HepG2 (cell line): ENCODE measurements around the gene MASP1. TPM values are rescaled to one million over a fixed set of nuclear protein-coding genes. Genes with fewer than 3 reads are reported as not detected.

ENCODE experiments used
- ATAC-seq: fragments of 200-7000 bp; cut with Tn5 transposase; 3 replicates; pipeline ENCODE4 v1.9.1; 2020; ENCODE audit warnings: mild to moderate bottlenecking, moderate library complexity
- BruUV-seq: library from RNA; stranded (reverse); fragments of 400-500 nt; replicated peaks from 2 replicates; lab custom pipeline; 2021; lab: Mats Ljungman, UMichigan
- CTCF ChIA-PET: fragments of 300-600 bp; formaldehyde crosslinking; extraction: SDS; loops from one replicate; lab custom pipeline; 2021; ENCODE audit warnings: low total read pairs, inconsistent platforms, low intra/inter-chr PET ratio; lab: Yijun Ruan, JAX
- POLR2A ChIA-PET: fragments of 350-600 bp; sonication (Branson Sonifier 250); formaldehyde crosslinking; loops from one replicate; lab custom pipeline; 2020; ENCODE audit warnings: antibody characterized with exemption, inconsistent platforms; lab: Yijun Ruan, JAX
- DNase-seq: peaks from one replicate; pipeline ENCODE4 v3.0.0-alpha.2; 2015; ENCODE audit warnings: low spot score
- FAIRE-seq: peaks from 3 replicates; lab custom pipeline; 2011; peaks lifted over from hg19 to GRCh38; lab: Jason Lieb, UNC
- H2AFZ ChIP-seq: one replicate; pipeline ENCODE4 v1.6.1; 2011; ENCODE audit warnings: low read length, inconsistent platforms
- H3K27ac ChIP-seq: fragments of 300-600 bp; 3 replicates; pipeline ENCODE4 v1.8.0; 2011; ENCODE audit warnings: mixed run types, mild to moderate bottlenecking, mixed read lengths, low read length, inconsistent platforms; ENCODE audit not compliant: insufficient read depth; ENCODE audit errors: extremely low read length
- H3K27me3 ChIP-seq, 2 experiments: fragments of 200-600 bp in 1 of 2; 2 replicates in 1 of 2; 3 replicates in 1 of 2; pipeline versions ENCODE4 v1.6.0 to v1.8.0; 2011; ENCODE audit warnings: low read length in 2 of 2, mild to moderate bottlenecking in 2 of 2, moderate library complexity in 2 of 2, inconsistent platforms in 1 of 2; ENCODE audit not compliant: insufficient read depth in 2 of 2, control insufficient read depth in 1 of 2
- H3K36me3 ChIP-seq, 2 experiments: fragments of 200-600 bp in 1 of 2; replicated peaks in 1 of 2; 2 replicates in 1 of 2; 3 replicates in 1 of 2; pipeline versions ENCODE4 v1.5.1 to v1.8.0; 2011; ENCODE audit warnings: low read length in 2 of 2, inconsistent platforms in 1 of 2; ENCODE audit not compliant: insufficient read depth in 2 of 2, control insufficient read depth in 1 of 2
- H3K4me1 ChIP-seq: 2 replicates; pipeline ENCODE4 v1.5.1; 2012; ENCODE audit warnings: low read length, inconsistent platforms; ENCODE audit not compliant: insufficient read depth
- H3K4me2 ChIP-seq: 2 replicates; pipeline ENCODE4 v1.6.0; 2011; ENCODE audit warnings: low read depth, low read length, inconsistent platforms
- H3K4me3 ChIP-seq, 3 experiments: fragments of 200-600 bp in 1 of 3; sonication (generic), shearing (Covaris generic) in 1 of 3; replicated peaks in 1 of 3; 2 replicates each; pipeline ENCODE4 v1.5.1; 2011 to 2016; ENCODE audit warnings: low read length in 3 of 3, inconsistent platforms in 2 of 3, low read depth in 2 of 3, mild to moderate bottlenecking in 2 of 3, control low read depth in 1 of 3, mixed read lengths in 1 of 3; ENCODE audit not compliant: insufficient read depth in 1 of 3
- H3K79me2 ChIP-seq: one replicate; pipeline ENCODE4 v1.6.1; 2011; ENCODE audit warnings: low read length, inconsistent platforms; ENCODE audit not compliant: insufficient read depth
- H3K9ac ChIP-seq: 2 replicates; pipeline ENCODE4 v1.6.0; 2011; ENCODE audit warnings: mild to moderate bottlenecking, low read depth, low read length, inconsistent platforms; ENCODE audit not compliant: insufficient read depth
- H3K9me3 ChIP-seq: 2 replicates; pipeline ENCODE4 v1.5.1; 2012; ENCODE audit warnings: mild to moderate bottlenecking, low read length
- H4K20me1 ChIP-seq: 2 replicates; pipeline ENCODE4 v1.6.0; 2011; ENCODE audit warnings: inconsistent platforms, mild to moderate bottlenecking, low read length, moderate library complexity; ENCODE audit not compliant: insufficient read depth
- AHDC1 ChIP-seq: sonication (generic); formaldehyde crosslinking; IDR thresholded peaks from 2 replicates; pipeline ENCODE4 v1.5.1; 2020; ENCODE audit warnings: mild to moderate bottlenecking, missing genetic modification reagents, borderline replicate concordance
- DBP ChIP-seq: sonication (generic); formaldehyde crosslinking; IDR thresholded peaks from 2 replicates; pipeline ENCODE4 v1.4.0; 2020; ENCODE audit warnings: missing genetic modification reagents; ENCODE audit errors: not compliant biosample characterization
- PHF21A ChIP-seq: sonication (generic); formaldehyde crosslinking; IDR thresholded peaks from 2 replicates; pipeline ENCODE4 v1.5.0; 2020; ENCODE audit warnings: mild to moderate bottlenecking, missing genetic modification reagents
- ZMYM2 ChIP-seq: sonication (generic); formaldehyde crosslinking; IDR thresholded peaks from 2 replicates; pipeline ENCODE4 v1.8.0; 2022; ENCODE audit warnings: mild to moderate bottlenecking, missing genetic modification reagents
- ZNF136 ChIP-seq: sonication (generic); formaldehyde crosslinking; IDR thresholded peaks from 2 replicates; pipeline ENCODE4 v1.8.1; 2022; ENCODE audit warnings: low read depth, mild to moderate bottlenecking, moderate library complexity, missing genetic modification reagents
- ZNF18 ChIP-seq: sonication (generic); formaldehyde crosslinking; IDR thresholded peaks from 2 replicates; pipeline ENCODE4 v1.8.0; 2022; ENCODE audit warnings: mild to moderate bottlenecking, missing genetic modification reagents; ENCODE audit not compliant: insufficient replicate concordance
- ZNF382 ChIP-seq: sonication (generic); formaldehyde crosslinking; IDR thresholded peaks from 2 replicates; pipeline ENCODE4 v1.5.0; 2020; ENCODE audit warnings: missing genetic modification reagents, mild to moderate bottlenecking, borderline replicate concordance
- ZNF460 ChIP-seq: sonication (generic); formaldehyde crosslinking; IDR thresholded peaks from 2 replicates; pipeline ENCODE4 v1.5.1; 2020; ENCODE audit warnings: missing genetic modification reagents, mild to moderate bottlenecking, borderline replicate concordance
- ZNF713 ChIP-seq: sonication (generic); formaldehyde crosslinking; IDR thresholded peaks from 2 replicates; pipeline ENCODE4 v1.4.0; 2020; ENCODE audit warnings: mild to moderate bottlenecking, missing genetic modification reagents
- ZSCAN5A ChIP-seq: sonication (generic); formaldehyde crosslinking; IDR thresholded peaks from 2 replicates; pipeline ENCODE4 v1.8.0; 2022; ENCODE audit warnings: mild to moderate bottlenecking, missing genetic modification reagents, borderline replicate concordance
- whole genome bisulfite sequencing: methylation state at CpG from one replicate; pipeline ENCODE4 v1.1.6; 2017; ENCODE audit warnings: low lambda C conversion rate; 5-methylcytosine and 5-hydroxymethylcytosine counted together
- in situ Hi-C: cut with HindIII; loops from 2 replicates; pipeline ENCODE4 v1.10.0; 2017; ENCODE audit warnings: low pct_unique_long_range_greater_than_20kb; ENCODE audit not compliant: extremely low pct_ligation_motif_present
- intact Hi-C: fragments of 100-400 bp; cut with micrococcal nuclease; formaldehyde crosslinking; loops from one replicate; pipeline ENCODE4 v1.10.0; 2022; ENCODE audit not compliant: unreplicated experiment
- polyA plus RNA-seq, 8 experiments: library from polyadenylated mRNA; depleted of rRNA in 3 of 8; stranded (reverse) in 7 of 8; unstranded in 1 of 8; fragments of >200 nt; fragmentation: Illumina TruSeq in 4 of 8; extraction: Trizol in 4 of 8; gene quantifications; 2 replicates each; pipeline versions ENCODE4 v1.2.1 to v1.2.3, GENCODE V29; 2011 to 2016; ENCODE audit warnings: low read depth in 4 of 8, missing spikeins in 1 of 8, mixed read lengths in 1 of 8; ENCODE audit not compliant: insufficient read depth in 1 of 8
- total RNA-seq, 5 experiments: library from RNA; depleted of rRNA; stranded (reverse); fragments of >200 nt; fragmentation: Illumina TruSeq; extraction: Trizol; gene quantifications; 2 replicates each; pipeline ENCODE4 v1.2.3, GENCODE V29; 2016; ENCODE audit warnings: low read depth in 1 of 5

The MASP1 gene
- total and polyA plus RNA-seq, 2 of the 13 experiments (the other 11 are each of a cell fraction or from before 2014, with no cell fraction given), result 10.8 to 56.0 TPM

GRCh38 chr3:187274977-187275338 lies 16.6 kb downstream of the MASP1 start (continued):
- TF ChIP-seq DBP (CRISPR knock-in tag), result no peak
- TF ChIP-seq PHF21A, result no peak
- no peak for TF ChIP-seq ZNF460
- no peak for TF ChIP-seq ZSCAN5A (CRISPR knock-in tag)

GRCh38 chr3:187274315-187274976 lies 17.1 kb downstream of the MASP1 start:
- 92% methylated on average over 6 of the region's 6 CpGs for WGBS
- Histone ChIP-seq H3K27ac (no peak overlapping the region), H3K36me3 (no peaks in the 10 kb centered on the region; a peak in 1 of 5 replicates), H3K9ac (no peak overlapping the region), H3K4me3 (no peak overlapping the region), H3K9me3 (peaks cover 9% of the 10 kb centered on the region; the same call in 1 of the 2 replicates), H3K4me2 (no peak overlapping the region), H4K20me1 (no peaks in the 10 kb centered on the region), H2AFZ (no peak overlapping the region), H3K27me3 (no peaks in the 10 kb centered on the region), H3K4me1 (peaks cover 65% of the 10 kb centered on the region), H3K79me2 (no peaks in the 10 kb centered on the region)
- intact Hi-C loops, result no loop called here
- POLR2A ChIA-PET, result no interaction called here
- CTCF ChIA-PET, result no interaction called here
- BruUV-seq, result no TSS peak
- FAIRE-seq, result no peak
- ATAC-seq, result no peak
- no peak for DNase-seq
- in situ Hi-C loops, result no loop called here
- no peak for TF ChIP-seq ZNF18 (CRISPR knock-in tag)
- TF ChIP-seq ZSCAN5A (CRISPR knock-in tag), result no peak
- TF ChIP-seq AHDC1 (CRISPR knock-in tag), result no peak
- TF ChIP-seq ZNF713, result no peak
- no peak for TF ChIP-seq ZMYM2 (CRISPR knock-in tag)
- no peak for TF ChIP-seq ZNF136
- no peak for TF ChIP-seq ZNF382
